ENCODE data around the gene YIPF7. TPM values are rescaled to one million over a fixed set of nuclear protein-coding genes. Genes with fewer than 3 reads are reported as not detected.

The YIPF7 gene
- total and polyA plus RNA-seq, 10 donors: 0.05 to 0.24 (median 0.13) TPM; not detected in 7

DNA sequence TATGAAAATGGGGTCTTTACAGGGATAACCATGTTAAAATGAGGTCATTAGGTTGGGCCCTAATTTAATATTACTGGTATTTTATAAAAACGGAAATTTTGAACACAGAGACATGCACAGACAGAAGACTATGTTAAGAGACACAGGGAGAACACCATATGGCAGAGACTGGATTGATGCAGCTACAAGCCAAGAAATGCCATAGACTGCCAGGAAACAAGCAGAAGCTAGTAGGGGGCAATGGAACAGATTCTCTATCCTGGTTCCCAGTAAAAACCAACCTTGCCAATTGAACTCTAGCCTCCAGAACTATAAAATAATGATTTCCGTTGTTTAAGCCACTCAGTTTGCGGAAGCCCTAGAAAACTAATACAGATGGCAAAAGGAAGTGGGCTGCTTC lies 20.2 kb upstream of the YIPF7 start:
- TF ChIP-seq, protein P1, sequence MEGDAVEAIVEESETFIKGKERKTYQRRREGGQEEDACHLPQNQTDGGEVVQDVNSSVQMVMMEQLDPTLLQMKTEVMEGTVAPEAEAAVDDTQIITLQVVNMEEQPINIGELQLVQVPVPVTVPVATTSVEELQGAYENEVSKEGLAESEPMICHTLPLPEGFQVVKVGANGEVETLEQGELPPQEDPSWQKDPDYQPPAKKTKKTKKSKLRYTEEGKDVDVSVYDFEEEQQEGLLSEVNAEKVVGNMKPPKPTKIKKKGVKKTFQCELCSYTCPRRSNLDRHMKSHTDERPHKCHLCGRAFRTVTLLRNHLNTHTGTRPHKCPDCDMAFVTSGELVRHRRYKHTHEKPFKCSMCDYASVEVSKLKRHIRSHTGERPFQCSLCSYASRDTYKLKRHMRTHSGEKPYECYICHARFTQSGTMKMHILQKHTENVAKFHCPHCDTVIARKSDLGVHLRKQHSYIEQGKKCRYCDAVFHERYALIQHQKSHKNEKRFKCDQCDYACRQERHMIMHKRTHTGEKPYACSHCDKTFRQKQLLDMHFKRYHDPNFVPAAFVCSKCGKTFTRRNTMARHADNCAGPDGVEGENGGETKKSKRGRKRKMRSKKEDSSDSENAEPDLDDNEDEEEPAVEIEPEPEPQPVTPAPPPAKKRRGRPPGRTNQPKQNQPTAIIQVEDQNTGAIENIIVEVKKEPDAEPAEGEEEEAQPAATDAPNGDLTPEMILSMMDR (IDR thresholded peaks at IDR 0.05 in 8 of 11, conservative IDR thresholded peaks at IDR 0.05 in 3 of 11): no peak
- TF ChIP-seq POLR2AphosphoS5 (IDR thresholded peaks at IDR 0.05) (no peak), POLR2A (IDR thresholded peaks at IDR 0.05) (no peak)
- DNase-seq: no peak
- H3K4me1 ChIP-seq: no peaks in the 10 kb centered on the region
- H3K36me3 ChIP-seq: no peaks in the 10 kb centered on the region
- no peaks in the 10 kb centered on the region for H3K9me3 ChIP-seq
- H3K27me3 ChIP-seq (replicated peaks in 1 of 7): peaks cover 0 to 4% (median 0%) of the 10 kb centered on the region in 7 donors
- H3K27ac ChIP-seq: no peak overlapping the region
- intact Hi-C loops (cut with DNase I; ENCODE audit: low total_unique reads): no loop called here
- 86 to 91% (median 90%) methylated on average over 3 of the region's 3 CpGs for WGBS, 5 donors
- no peak overlapping the region for H3K4me3 ChIP-seq

GRCh38 chr4:44670506-44671199 lies 19.2 kb upstream of the YIPF7 start:
- Histone ChIP-seq H3K4me3 (no peak overlapping the region), H3K36me3 (no peaks in the 10 kb centered on the region), H3K9me3 (no peaks in the 10 kb centered on the region), H3K27me3 (replicated peaks in 1 of 7) (peaks cover 0 to 4% (median 0%) of the 10 kb centered on the region in 7 donors), H3K27ac (no peak overlapping the region), H3K4me1 (no peaks in the 10 kb centered on the region)
- 74 to 83% (median 75%) methylated on average over 4 of the region's 4 CpGs for WGBS, 5 donors
- intact Hi-C loops (cut with DNase I; ENCODE audit: low total_unique reads): no loop called here
- DNase-seq: no peak
- no peak for TF ChIP-seq POLR2AphosphoS5 (IDR thresholded peaks at IDR 0.05)
- TF ChIP-seq POLR2A (IDR thresholded peaks at IDR 0.05): no peak
- TF ChIP-seq, protein P1 (IDR thresholded peaks at IDR 0.05 in 8 of 11, conservative IDR thresholded peaks at IDR 0.05 in 3 of 11): no peak

DNA sequence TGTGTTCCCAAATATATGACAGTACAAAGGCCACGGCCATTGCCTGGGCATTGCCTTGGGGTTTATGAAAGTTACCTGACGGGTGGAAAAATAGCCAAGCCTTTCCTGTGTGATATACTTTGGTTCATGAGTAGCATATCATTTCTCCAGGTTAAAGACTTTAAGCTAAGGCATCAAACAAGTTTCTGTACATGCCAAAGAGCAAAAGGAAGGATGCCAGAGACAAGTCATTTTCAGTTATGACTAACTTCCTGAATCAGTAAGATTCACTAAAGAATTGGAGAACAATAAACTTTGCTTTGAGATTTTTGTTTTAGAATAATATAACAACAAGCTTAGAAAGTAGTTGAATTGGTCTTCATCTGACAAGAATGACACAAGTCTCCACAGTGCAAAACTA lies 17.1 kb upstream of the YIPF7 start:
- 32 to 78% (median 63%) methylated on average over 2 of the region's 2 CpGs for WGBS, 5 donors

More for the DNA sequence above, 17.1 kb upstream of the YIPF7 start:
- intact Hi-C loops (cut with DNase I; ENCODE audit: low total_unique reads): no loop called here
- no peaks in the 10 kb centered on the region for H3K4me1 ChIP-seq
- H3K9me3 ChIP-seq: no peaks in the 10 kb centered on the region
- H3K4me3 ChIP-seq: no peak overlapping the region
- H3K36me3 ChIP-seq: no peaks in the 10 kb centered on the region
- H3K27me3 ChIP-seq (replicated peaks in 1 of 7): peaks cover 0 to 4% (median 0%) of the 10 kb centered on the region in 7 donors
- no peak overlapping the region for H3K27ac ChIP-seq
- no peak for DNase-seq
- TF ChIP-seq POLR2AphosphoS5 (IDR thresholded peaks at IDR 0.05): no peak
- TF ChIP-seq, protein P1 (IDR thresholded peaks at IDR 0.05 in 8 of 11, conservative IDR thresholded peaks at IDR 0.05 in 3 of 11): no peak
